IMR-90 (cell line): ENCODE data around the gene REPIN1. TPM values are rescaled to one million over a fixed set of nuclear protein-coding genes. Genes with fewer than 3 reads are reported as not detected.

Experiments
- ATAC-seq: fragments of 200-7000 bp; cut with Tn5 transposase; 2 replicates; pipeline ENCODE4 v1.9.1; 2020; ENCODE audit warnings: low read depth, mild to moderate bottlenecking, moderate library complexity
- BruUV-seq: library from RNA; stranded (reverse); fragments of 400-500 nt; replicated peaks from 2 replicates; lab custom pipeline; 2021; lab: Mats Ljungman, UMichigan
- CTCF ChIA-PET: fragments of 300-600 bp; formaldehyde crosslinking; extraction: SDS; loops from one replicate; lab custom pipeline; 2021; ENCODE audit warnings: antibody characterized with exemption; lab: Yijun Ruan, JAX
- POLR2A ChIA-PET: fragments of 300-600 bp; sonication (Branson Sonifier 250); formaldehyde crosslinking; loops from one replicate; lab custom pipeline; 2022; ENCODE audit warnings: antibody characterized with exemption; ENCODE audit not compliant: unreplicated experiment; lab: Charles Lee
- DNase-seq: peaks from one replicate; pipeline ENCODE4 v3.0.0; 2013
- H2AFZ ChIP-seq: replicated peaks from 2 replicates; pipeline ENCODE3; 2013; ENCODE audit warnings: low read length, mild to moderate bottlenecking; ENCODE audit not compliant: poor library complexity
- H2AK5ac ChIP-seq: 2 replicates; pipeline ENCODE4 v1.6.1; 2013; ENCODE audit warnings: low read depth, low read length, inconsistent platforms
- H2AK9ac ChIP-seq: replicated peaks from 2 replicates; pipeline ENCODE3; 2013; ENCODE audit warnings: mild to moderate bottlenecking, low read depth, low read length, moderate library complexity; ENCODE audit not compliant: poor library complexity
- H2BK120ac ChIP-seq: 2 replicates; pipeline ENCODE4 v1.6.1; 2013; ENCODE audit warnings: low read depth, low read length, inconsistent platforms
- H2BK15ac ChIP-seq: 3 replicates; pipeline ENCODE4 v1.6.1; 2013; ENCODE audit warnings: low read depth, low read length, inconsistent platforms
- H2BK20ac ChIP-seq: 2 replicates; pipeline ENCODE4 v1.6.1; 2013; ENCODE audit warnings: low read depth, mild to moderate bottlenecking, inconsistent platforms, low read length, moderate library complexity
- H2BK5ac ChIP-seq: 2 replicates; pipeline ENCODE4 v1.6.1; 2013; ENCODE audit warnings: mild to moderate bottlenecking, low read depth, low read length, inconsistent platforms; ENCODE audit not compliant: poor library complexity, severe bottlenecking
- H3K14ac ChIP-seq: replicated peaks from 2 replicates; pipeline ENCODE4 v1.6.1; 2013; ENCODE audit warnings: low read depth, low read length, inconsistent platforms
- H3K18ac ChIP-seq: 2 replicates; pipeline ENCODE4 v1.6.1; 2013; ENCODE audit warnings: low read depth, low read length, control low read depth
- H3K23ac ChIP-seq: 2 replicates; pipeline ENCODE4 v1.6.1; 2013; ENCODE audit warnings: low read depth, low read length, inconsistent platforms
- H3K27ac ChIP-seq: 2 replicates; pipeline ENCODE4 v1.5.1; 2013; ENCODE audit warnings: mild to moderate bottlenecking, control low read depth, low read length; ENCODE audit not compliant: insufficient read depth
- H3K27me3 ChIP-seq: 2 replicates; pipeline ENCODE4 v1.6.1; 2013; ENCODE audit warnings: low read length; ENCODE audit not compliant: control insufficient read depth, insufficient read depth
- H3K36me3 ChIP-seq: 2 replicates; pipeline ENCODE4 v1.6.1; 2013; ENCODE audit warnings: low read length, mixed read lengths; ENCODE audit not compliant: control insufficient read depth, insufficient read depth
- H3K4ac ChIP-seq: 2 replicates; pipeline ENCODE4 v1.6.1; 2013; ENCODE audit warnings: low read depth, low read length, inconsistent platforms
- H3K4me1 ChIP-seq: 2 replicates; pipeline ENCODE4 v1.6.1; 2013; ENCODE audit warnings: low read length, mixed read lengths; ENCODE audit not compliant: control insufficient read depth, insufficient read depth
- H3K4me2 ChIP-seq: 2 replicates; pipeline ENCODE4 v1.6.1; 2013; ENCODE audit warnings: low read depth, mild to moderate bottlenecking, control low read depth, low read length, moderate library complexity
- H3K4me3 ChIP-seq: 2 replicates; pipeline ENCODE4 v1.5.1; 2013; ENCODE audit warnings: low read depth, mild to moderate bottlenecking, control low read depth, low read length, moderate library complexity; ENCODE audit not compliant: insufficient read depth
- H3K56ac ChIP-seq: 2 replicates; pipeline ENCODE4 v1.6.1; 2013; ENCODE audit warnings: low read length, inconsistent platforms; ENCODE audit not compliant: insufficient read depth; ENCODE audit errors: extremely low read depth
- H3K79me1 ChIP-seq, 2 experiments: 2 replicates each; pipeline ENCODE4 v1.6.1; 2013; ENCODE audit warnings: low read length in 2 of 2, inconsistent platforms in 1 of 2, low read depth in 1 of 2
- H3K9ac ChIP-seq: 2 replicates; pipeline ENCODE4 v1.6.1; 2013; ENCODE audit warnings: low read depth, low read length, control low read depth
- H3K9me1 ChIP-seq: 2 replicates; pipeline ENCODE4 v1.6.1; 2013; ENCODE audit warnings: low read length, inconsistent platforms; ENCODE audit not compliant: insufficient read depth
- H3K9me3 ChIP-seq: 2 replicates; pipeline ENCODE4 v1.6.1; 2013; ENCODE audit warnings: low read length; ENCODE audit not compliant: control insufficient read depth, insufficient read depth
- H4K20me1 ChIP-seq: 2 replicates; pipeline ENCODE4 v1.6.1; 2013; ENCODE audit warnings: low read length, inconsistent platforms; ENCODE audit not compliant: insufficient read depth
- H4K5ac ChIP-seq: 2 replicates; pipeline ENCODE4 v1.6.1; 2013; ENCODE audit warnings: mild to moderate bottlenecking, low read depth, low read length, control low read depth
- H4K8ac ChIP-seq, 2 experiments: 2 replicates each; pipeline ENCODE4 v1.6.1; 2013; ENCODE audit warnings: low read depth in 2 of 2, low read length in 2 of 2, control low read depth in 1 of 2, inconsistent platforms in 1 of 2
- H4K91ac ChIP-seq: 2 replicates; pipeline ENCODE4 v1.6.1; 2013; ENCODE audit warnings: low read depth, low read length, inconsistent platforms; ENCODE audit not compliant: insufficient read depth
- BHLHE40 ChIP-seq: fragments of 150-350 bp; IDR thresholded peaks from 2 replicates; pipeline ENCODE4 v1.6.1; 2016; ENCODE audit warnings: mild to moderate bottlenecking, low read depth, low read length
- CEBPB ChIP-seq: IDR thresholded peaks from 2 replicates; pipeline ENCODE4 v1.6.1; 2012; ENCODE audit warnings: low read depth, low read length, improper control_type of control experiment
- CHD1 ChIP-seq: IDR thresholded peaks from 2 replicates; pipeline ENCODE4 v1.6.1; 2012; ENCODE audit warnings: low read depth, low read length, improper control_type of control experiment
- FOS ChIP-seq: fragments of 150-350 bp; IDR thresholded peaks from 2 replicates; pipeline ENCODE4 v1.6.1; 2016; ENCODE audit warnings: low read depth, low read length
- MAFK ChIP-seq: IDR thresholded peaks from 2 replicates; pipeline ENCODE4 v1.6.1; 2012; ENCODE audit warnings: low read depth, low read length, improper control_type of control experiment
- MAZ ChIP-seq: IDR thresholded peaks from 2 replicates; pipeline ENCODE4 v1.6.1; 2012; ENCODE audit warnings: low read depth, mild to moderate bottlenecking, low read length, improper control_type of control experiment, moderate library complexity, borderline replicate concordance
- MXI1 ChIP-seq: IDR thresholded peaks from 2 replicates; pipeline ENCODE4 v1.6.1; 2012; ENCODE audit warnings: low read depth, mild to moderate bottlenecking, low read length, moderate library complexity, borderline replicate concordance
- NFE2L2 ChIP-seq: fragments of 150-350 bp; IDR thresholded peaks from 2 replicates; pipeline ENCODE4 v1.6.1; 2016; ENCODE audit warnings: low read depth, mild to moderate bottlenecking, low read length
- POLR2A ChIP-seq: IDR thresholded peaks from 2 replicates; pipeline ENCODE4 v1.6.1; 2012; ENCODE audit warnings: mild to moderate bottlenecking, low read depth, low read length
- RAD21 ChIP-seq: IDR thresholded peaks from 2 replicates; pipeline ENCODE4 v1.6.1; 2012; ENCODE audit warnings: low read length, improper control_type of control experiment
- RCOR1 ChIP-seq: IDR thresholded peaks from 2 replicates; pipeline ENCODE4 v1.6.1; 2012; ENCODE audit warnings: mild to moderate bottlenecking, low read length, improper control_type of control experiment; ENCODE audit not compliant: insufficient replicate concordance
- RFX5 ChIP-seq: IDR thresholded peaks from 2 replicates; pipeline ENCODE4 v1.8.0; 2012; ENCODE audit warnings: low read depth, mild to moderate bottlenecking, low read length, moderate library complexity
- SMC3 ChIP-seq: fragments of 150-350 bp; IDR thresholded peaks from 2 replicates; pipeline ENCODE4 v1.6.1; 2016; ENCODE audit warnings: low read depth, mild to moderate bottlenecking, antibody characterized with exemption, low read length, moderate library complexity
- WGBS, 2 experiments: methylation state at CpG; one replicate each; pipeline versions ENCODE4 v1.1.5 to v1.1.7; 2013; ENCODE audit warnings: missing lambda C conversion rate in 2 of 2; ENCODE audit not compliant: insufficient read length in 1 of 2; ENCODE audit errors: extremely low coverage in 2 of 2; 5-methylcytosine and 5-hydroxymethylcytosine counted together
- dilution Hi-C: fragments of 300-500 bp; cut with HindIII; formaldehyde crosslinking; loops from one replicate; pipeline ENCODE4 v1.14.3; 2018; ENCODE audit warnings: low sequenced_read_pairs; ENCODE audit not compliant: unreplicated experiment
- in situ Hi-C: fragments of 300-500 bp; cut with MboI; formaldehyde crosslinking; loops from 3 replicates; pipeline ENCODE4 v1.14.3; 2019; ENCODE audit warnings: low sequenced_read_pairs, inconsistent platforms, mixed read lengths
- intact Hi-C: fragments of 100-400 bp; cut with micrococcal nuclease; formaldehyde crosslinking; loops from 2 replicates; pipeline ENCODE4 v1.10.0; 2022
- polyA plus RNA-seq, 3 experiments: library from polyadenylated mRNA; depleted of rRNA; stranded (reverse); fragments of >200 nt; gene quantifications; 2 replicates each; pipeline ENCODE4 v1.2.3, GENCODE V29; 2012; ENCODE audit warnings: low replicate concordance in 1 of 3
- total RNA-seq: library from RNA; depleted of rRNA; stranded (reverse); fragments of >200 nt; gene quantifications from 2 replicates; pipeline ENCODE4 v1.2.3, GENCODE V29; 2012
- TF ChIP-seq, protein P1 (sequence below): fragments of 150-350 bp; IDR thresholded peaks from 2 replicates; pipeline ENCODE4 v1.6.1; 2017; ENCODE audit warnings: mild to moderate bottlenecking, antibody characterized with exemption, low read length, low read depth
- TF ChIP-seq, protein P2 (sequence below): fragments of 150-350 bp; IDR thresholded peaks from 2 replicates; pipeline ENCODE4 v1.6.1; 2016; ENCODE audit warnings: low read depth, mild to moderate bottlenecking, low read length, moderate library complexity, borderline replicate concordance
- TF ChIP-seq, protein P3 (sequence below): conservative IDR thresholded peaks from 2 replicates; pipeline ENCODE4 v1.5.1; 2012; ENCODE audit warnings: mild to moderate bottlenecking, low read depth, low read length, improper control_type of control experiment

The REPIN1 gene
- total and polyA plus RNA-seq, 2 of the 4 experiments (the other 2 are of a cell fraction), result 19.4 to 50.6 TPM

DNA sequence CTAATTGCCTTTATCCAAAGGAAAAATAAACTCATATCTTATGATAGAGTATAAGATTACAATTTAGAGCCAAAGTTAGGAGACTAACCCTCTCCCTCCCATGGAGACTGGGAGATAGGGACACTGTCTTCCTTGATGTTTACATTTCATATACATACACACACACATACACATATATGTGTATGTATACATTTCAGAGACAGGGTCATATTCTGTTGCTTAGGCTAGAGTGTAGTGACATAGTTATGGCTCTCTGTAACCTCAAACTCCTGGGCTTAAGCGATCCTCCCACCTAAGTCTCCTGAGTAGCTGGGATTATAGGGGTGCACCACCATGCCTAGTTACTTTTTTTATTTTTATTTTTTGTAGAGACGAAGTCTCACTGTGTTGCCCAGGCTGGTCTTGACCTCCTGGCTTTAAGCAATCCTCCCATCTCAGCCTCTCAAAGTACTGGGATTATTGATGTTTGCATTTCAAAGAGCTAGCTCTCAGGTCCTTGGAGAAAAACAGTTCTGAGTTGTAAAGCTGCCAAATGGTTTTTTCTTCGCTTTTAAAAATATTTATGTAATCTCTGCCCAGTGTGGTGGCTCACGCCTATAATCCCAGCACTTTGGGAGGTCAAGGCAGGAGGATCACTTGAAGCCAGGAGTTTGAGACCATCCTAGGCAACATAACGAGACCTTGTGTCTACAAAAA, 8.1 kb upstream of the REPIN1 start:
- Histone ChIP-seq H4K91ac (no peak overlapping the region), H2BK20ac (no peak overlapping the region), H3K4me2 (no peak overlapping the region), H3K9me3 (no peaks in the 10 kb centered on the region), H3K9ac (no peak overlapping the region), H2BK120ac (no peak overlapping the region), H3K79me1 (no peaks in the 10 kb centered on the region), H2AK9ac (no peak overlapping the region), H3K4me3 (no peak overlapping the region), H2AK5ac (no peak overlapping the region), H4K5ac (no peak overlapping the region), H3K23ac (no peak overlapping the region), H3K36me3 (no peaks in the 10 kb centered on the region), H3K4ac (no peak overlapping the region), H3K14ac (no peak overlapping the region), H3K56ac (no peak overlapping the region), H3K4me1 (no peaks in the 10 kb centered on the region; the same call in 1 of the 2 replicates), H2BK15ac (no peak overlapping the region), H3K27me3 (peaks cover 2% of the 10 kb centered on the region; the same call in 1 of the 2 replicates), H4K20me1 (no peaks in the 10 kb centered on the region), H3K9me1 (no peaks in the 10 kb centered on the region; the same call in 1 of the 2 replicates), H3K18ac (no peak overlapping the region), H3K27ac (no peak overlapping the region), H2AFZ (no peak overlapping the region), H4K8ac (no peak overlapping the region), H2BK5ac (no peak overlapping the region)
- dilution Hi-C loops (no loop called here), in situ Hi-C loops (no loop called here), intact Hi-C loops (no loop called here)
- ChIA-PET POLR2A (no interaction called here), CTCF (no interaction called here)
- no peak for DNase-seq
- BruUV-seq, result no TSS peak
- ATAC-seq, result no peak
- WGBS, 2 experiments, result no CpG with 5 or more reads among the region's 5 CpGs
- no peak for TF ChIP-seq RAD21
- TF ChIP-seq, protein P1, sequence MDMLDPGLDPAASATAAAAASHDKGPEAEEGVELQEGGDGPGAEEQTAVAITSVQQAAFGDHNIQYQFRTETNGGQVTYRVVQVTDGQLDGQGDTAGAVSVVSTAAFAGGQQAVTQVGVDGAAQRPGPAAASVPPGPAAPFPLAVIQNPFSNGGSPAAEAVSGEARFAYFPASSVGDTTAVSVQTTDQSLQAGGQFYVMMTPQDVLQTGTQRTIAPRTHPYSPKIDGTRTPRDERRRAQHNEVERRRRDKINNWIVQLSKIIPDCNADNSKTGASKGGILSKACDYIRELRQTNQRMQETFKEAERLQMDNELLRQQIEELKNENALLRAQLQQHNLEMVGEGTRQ, result no peak
- no peak for TF ChIP-seq MXI1
- TF ChIP-seq CEBPB, result no peak
- TF ChIP-seq MAZ, result no peak
- no peak for TF ChIP-seq NFE2L2
- TF ChIP-seq RFX5, result no peak
- TF ChIP-seq MAFK, result no peak
- TF ChIP-seq BHLHE40, result no peak
- no peak for TF ChIP-seq FOS
- no peak for TF ChIP-seq RCOR1
- TF ChIP-seq SMC3, result no peak
- no peak for TF ChIP-seq CHD1
- no peak for TF ChIP-seq POLR2A
- TF ChIP-seq, protein P2, sequence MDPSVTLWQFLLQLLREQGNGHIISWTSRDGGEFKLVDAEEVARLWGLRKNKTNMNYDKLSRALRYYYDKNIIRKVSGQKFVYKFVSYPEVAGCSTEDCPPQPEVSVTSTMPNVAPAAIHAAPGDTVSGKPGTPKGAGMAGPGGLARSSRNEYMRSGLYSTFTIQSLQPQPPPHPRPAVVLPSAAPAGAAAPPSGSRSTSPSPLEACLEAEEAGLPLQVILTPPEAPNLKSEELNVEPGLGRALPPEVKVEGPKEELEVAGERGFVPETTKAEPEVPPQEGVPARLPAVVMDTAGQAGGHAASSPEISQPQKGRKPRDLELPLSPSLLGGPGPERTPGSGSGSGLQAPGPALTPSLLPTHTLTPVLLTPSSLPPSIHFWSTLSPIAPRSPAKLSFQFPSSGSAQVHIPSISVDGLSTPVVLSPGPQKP, result no peak
- TF ChIP-seq, protein P3, sequence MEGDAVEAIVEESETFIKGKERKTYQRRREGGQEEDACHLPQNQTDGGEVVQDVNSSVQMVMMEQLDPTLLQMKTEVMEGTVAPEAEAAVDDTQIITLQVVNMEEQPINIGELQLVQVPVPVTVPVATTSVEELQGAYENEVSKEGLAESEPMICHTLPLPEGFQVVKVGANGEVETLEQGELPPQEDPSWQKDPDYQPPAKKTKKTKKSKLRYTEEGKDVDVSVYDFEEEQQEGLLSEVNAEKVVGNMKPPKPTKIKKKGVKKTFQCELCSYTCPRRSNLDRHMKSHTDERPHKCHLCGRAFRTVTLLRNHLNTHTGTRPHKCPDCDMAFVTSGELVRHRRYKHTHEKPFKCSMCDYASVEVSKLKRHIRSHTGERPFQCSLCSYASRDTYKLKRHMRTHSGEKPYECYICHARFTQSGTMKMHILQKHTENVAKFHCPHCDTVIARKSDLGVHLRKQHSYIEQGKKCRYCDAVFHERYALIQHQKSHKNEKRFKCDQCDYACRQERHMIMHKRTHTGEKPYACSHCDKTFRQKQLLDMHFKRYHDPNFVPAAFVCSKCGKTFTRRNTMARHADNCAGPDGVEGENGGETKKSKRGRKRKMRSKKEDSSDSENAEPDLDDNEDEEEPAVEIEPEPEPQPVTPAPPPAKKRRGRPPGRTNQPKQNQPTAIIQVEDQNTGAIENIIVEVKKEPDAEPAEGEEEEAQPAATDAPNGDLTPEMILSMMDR, result no peak
